Stimulated activated effector memory CD8-positive, alpha-beta T cell treated with anti-CD3 and anti-CD28 coated beads, Interleukin-12 subunit alpha, Interleukin-12 subunit beta, amount 100 ng/mL, for 72 hours (primary cell): ENCODE data around the gene OR4N2.
"Not testable (repeated sequence)": the region's sequence is repeated elsewhere in the genome, so short reads cannot be mapped to it uniquely, and the experiment has no call there.

Experiments used
- ATAC-seq: fragments of 150-1000 bp; cut with Tn5 transposase; 2 replicates; pipeline ENCODE4 v1.10.0; 2021
- DNase-seq, 2 donors: peaks; one replicate each; pipeline ENCODE4 v3.0.0; 2021 to 2022; ENCODE audit warnings: low spot score in 2 of 2
- H3K27ac Mint-ChIP-seq: one replicate; pipeline ENCODE4 v1.8.0; 2022; ENCODE audit warnings: mild to moderate bottlenecking, mixed read lengths
- H3K36me3 Mint-ChIP-seq: one replicate; pipeline ENCODE4 v1.8.0; 2022; ENCODE audit warnings: mild to moderate bottlenecking, mixed read lengths
- H3K4me1 Mint-ChIP-seq: one replicate; pipeline ENCODE4 v1.8.0; 2022; ENCODE audit warnings: mixed read lengths
- H3K4me3 Mint-ChIP-seq: one replicate; pipeline ENCODE4 v1.8.0; 2022; ENCODE audit warnings: mild to moderate bottlenecking, mixed read lengths
- H3K9me3 Mint-ChIP-seq: one replicate; pipeline ENCODE4 v1.8.0; 2022; ENCODE audit warnings: mixed read lengths

The OR4N2 gene

DNA sequence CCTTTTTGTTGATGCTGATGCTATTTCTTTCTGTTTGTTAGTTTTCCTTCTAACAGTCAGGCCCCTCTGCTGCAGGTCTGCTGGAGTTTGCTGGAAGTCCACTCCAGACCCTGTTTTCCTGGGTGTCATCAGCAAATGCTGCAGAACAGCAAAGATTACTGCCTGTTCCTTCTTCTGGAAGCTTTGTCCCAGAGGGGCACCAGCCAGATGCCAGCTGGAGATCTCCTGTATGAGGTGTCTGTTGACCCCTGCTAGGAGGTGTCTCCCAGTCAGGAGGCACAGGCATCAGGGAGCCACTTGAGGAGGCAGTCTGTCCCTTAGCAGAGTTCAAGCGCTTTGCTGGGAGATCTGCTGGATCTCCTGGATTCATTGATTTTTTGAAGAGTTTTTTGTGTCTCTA, 16.3 kb downstream of the OR4N2 start:
- H3K36me3 Mint-ChIP-seq, H3K27ac Mint-ChIP-seq, H3K4me3 Mint-ChIP-seq, H3K9me3 Mint-ChIP-seq, DNase-seq, H3K4me1 Mint-ChIP-seq, ATAC-seq: not testable (repeated sequence)

DNA sequence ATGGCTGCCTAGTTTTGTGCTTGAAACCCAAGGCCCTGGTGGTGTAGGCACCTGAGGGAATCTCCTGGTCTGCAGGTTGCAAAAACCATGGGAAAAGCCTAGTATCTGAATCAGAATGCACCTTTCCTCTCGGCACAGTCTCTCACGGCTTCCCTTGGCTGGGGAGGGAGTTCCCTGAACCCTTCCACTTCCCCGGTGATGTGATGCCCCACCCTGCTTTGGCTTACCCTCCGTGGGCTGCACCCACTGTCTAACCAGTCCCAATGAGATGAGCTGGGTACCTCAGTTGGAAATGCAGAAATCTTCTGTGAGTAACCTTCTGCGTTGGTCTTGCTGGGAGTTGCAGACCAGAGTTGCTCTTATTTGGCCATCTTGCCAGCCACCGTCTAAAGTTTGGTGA, 17.4 kb downstream of the OR4N2 start:
- H3K9me3 Mint-ChIP-seq, DNase-seq, H3K27ac Mint-ChIP-seq, H3K36me3 Mint-ChIP-seq, ATAC-seq, H3K4me1 Mint-ChIP-seq, H3K4me3 Mint-ChIP-seq: not testable (repeated sequence)

DNA sequence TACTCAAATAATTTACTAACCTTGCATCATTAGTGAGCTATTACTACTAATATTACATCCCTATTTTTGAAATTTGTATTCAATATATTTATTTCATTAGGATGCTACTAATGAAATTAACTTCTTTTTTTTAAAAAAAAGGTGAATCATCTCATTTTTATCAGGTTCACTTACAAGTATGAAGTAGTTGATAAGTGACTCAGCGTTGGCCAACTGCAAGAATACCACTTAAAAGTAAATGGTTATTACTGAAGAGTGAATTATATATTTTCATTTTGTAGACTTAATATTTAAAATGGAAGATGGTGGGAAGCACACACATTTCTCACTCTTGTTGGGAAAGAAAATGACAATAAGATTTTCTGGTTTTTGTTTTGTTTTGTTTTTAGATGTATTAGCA, 19.6 kb downstream of the OR4N2 start:
- no peak for DNase-seq
- H3K36me3 Mint-ChIP-seq, result no peaks in the 10 kb centered on the region
- no peak overlapping the region for H3K4me3 Mint-ChIP-seq
- ATAC-seq, result no peak
- H3K27ac Mint-ChIP-seq, result no peak overlapping the region
- H3K9me3 Mint-ChIP-seq, result peaks cover 7% of the 10 kb centered on the region
- H3K4me1 Mint-ChIP-seq, result no peaks in the 10 kb centered on the region

DNA sequence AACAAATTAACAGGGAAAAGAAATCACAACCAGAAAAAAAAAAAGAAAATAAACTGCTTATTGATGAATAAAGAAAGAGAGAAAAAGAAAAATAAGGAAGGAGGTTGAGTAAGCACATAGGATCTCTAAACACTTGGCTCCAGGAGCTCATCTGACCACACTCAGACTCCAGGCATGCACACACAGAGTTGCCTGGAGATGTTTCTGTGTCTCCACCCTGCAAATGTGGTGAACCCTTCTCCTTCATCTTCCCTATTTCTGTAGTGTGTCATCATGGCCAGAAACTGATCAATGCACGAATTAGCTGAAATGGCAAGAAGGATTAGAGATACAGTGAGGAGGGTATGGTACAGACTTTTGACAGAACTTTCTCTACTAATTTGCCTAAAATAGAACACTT, 20.2 kb downstream of the OR4N2 start:
- Mint-ChIP-seq H3K27ac (no peak overlapping the region), H3K4me1 (no peaks in the 10 kb centered on the region), H3K9me3 (peaks cover 7% of the 10 kb centered on the region), H3K36me3 (no peaks in the 10 kb centered on the region), H3K4me3 (no peak overlapping the region)
- ATAC-seq, result no peak
- no peak for DNase-seq

DNA sequence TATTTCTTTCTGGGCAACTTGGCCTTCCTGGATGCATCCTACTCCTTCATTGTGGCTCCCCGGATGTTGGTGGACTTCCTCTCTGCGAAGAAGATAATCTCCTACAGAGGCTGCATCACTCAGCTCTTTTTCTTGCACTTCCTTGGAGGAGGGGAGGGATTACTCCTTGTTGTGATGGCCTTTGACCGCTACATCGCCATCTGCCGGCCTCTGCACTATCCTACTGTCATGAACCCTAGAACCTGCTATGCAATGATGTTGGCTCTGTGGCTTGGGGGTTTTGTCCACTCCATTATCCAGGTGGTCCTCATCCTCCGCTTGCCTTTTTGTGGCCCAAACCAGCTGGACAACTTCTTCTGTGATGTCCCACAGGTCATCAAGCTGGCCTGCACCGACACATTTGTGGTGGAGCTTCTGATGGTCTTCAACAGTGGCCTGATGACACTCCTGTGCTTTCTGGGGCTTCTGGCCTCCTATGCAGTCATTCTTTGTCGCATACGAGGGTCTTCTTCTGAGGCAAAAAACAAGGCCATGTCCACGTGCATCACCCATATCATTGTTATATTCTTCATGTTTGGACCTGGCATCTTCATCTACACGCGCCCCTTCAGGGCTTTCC, 24.2 kb downstream of the OR4N2 start:
- H3K36me3 Mint-ChIP-seq, H3K4me1 Mint-ChIP-seq, ATAC-seq, DNase-seq, H3K4me3 Mint-ChIP-seq, H3K27ac Mint-ChIP-seq, H3K9me3 Mint-ChIP-seq: not testable (repeated sequence)

DNA sequence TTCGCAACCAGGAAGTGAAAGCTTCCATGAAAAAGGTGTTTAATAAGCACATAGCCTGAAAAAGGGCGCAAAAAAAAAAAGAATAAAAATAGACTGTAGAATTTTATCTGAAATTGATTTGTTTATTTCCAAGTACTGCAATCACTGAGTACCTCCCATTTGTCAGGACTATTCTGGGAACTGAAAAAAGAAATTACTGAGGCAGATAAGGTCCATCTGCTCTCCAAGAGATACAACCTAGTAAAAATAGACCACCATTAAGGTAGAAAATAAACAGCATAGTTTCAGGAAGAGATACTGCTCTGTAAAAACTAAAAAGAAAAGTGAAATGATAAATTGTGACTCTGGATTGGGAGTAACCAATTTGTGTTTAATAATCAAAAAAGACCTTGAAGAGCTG, 24.7 kb downstream of the OR4N2 start:
- Mint-ChIP-seq H3K4me1 (no peaks in the 10 kb centered on the region), H3K36me3 (no peaks in the 10 kb centered on the region), H3K27ac (no peak overlapping the region), H3K4me3 (no peak overlapping the region), H3K9me3 (no peaks in the 10 kb centered on the region)
- DNase-seq, result no peak
- ATAC-seq, result no peak

DNA sequence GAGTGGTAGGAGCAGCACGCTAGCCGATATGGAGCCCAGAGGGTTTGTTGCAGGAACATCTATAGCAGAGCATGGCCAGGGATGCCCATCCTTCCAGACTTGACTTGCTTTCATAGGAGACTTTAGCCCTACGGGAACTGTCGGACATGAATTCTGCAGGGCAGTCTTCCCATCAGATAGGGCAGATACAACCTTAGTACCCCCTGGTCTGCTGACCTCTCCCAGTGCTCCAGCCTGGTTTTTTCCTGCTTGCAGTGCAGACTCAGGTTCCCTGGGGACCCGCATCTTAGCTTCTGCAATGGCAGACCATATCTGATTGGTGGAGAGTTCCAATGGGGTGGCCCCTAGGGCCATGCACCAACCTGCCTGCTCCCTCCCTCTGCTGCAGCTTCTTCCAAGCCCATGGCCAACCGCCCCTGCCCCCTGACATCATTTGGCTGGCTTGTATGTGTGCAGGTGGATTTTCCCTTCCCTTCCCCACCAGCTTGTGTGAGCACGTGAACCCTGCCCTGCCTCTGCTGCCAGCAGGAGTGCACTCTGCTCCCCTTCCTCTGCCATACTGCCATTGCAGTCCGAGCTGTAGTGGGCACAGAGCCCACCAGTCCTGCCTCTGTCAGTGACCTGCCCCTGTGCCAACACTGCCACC, 30.8 kb downstream of the OR4N2 start:
- not testable (repeated sequence) for H3K9me3 Mint-ChIP-seq, H3K4me3 Mint-ChIP-seq, H3K36me3 Mint-ChIP-seq, H3K4me1 Mint-ChIP-seq, H3K27ac Mint-ChIP-seq, DNase-seq, ATAC-seq

DNA sequence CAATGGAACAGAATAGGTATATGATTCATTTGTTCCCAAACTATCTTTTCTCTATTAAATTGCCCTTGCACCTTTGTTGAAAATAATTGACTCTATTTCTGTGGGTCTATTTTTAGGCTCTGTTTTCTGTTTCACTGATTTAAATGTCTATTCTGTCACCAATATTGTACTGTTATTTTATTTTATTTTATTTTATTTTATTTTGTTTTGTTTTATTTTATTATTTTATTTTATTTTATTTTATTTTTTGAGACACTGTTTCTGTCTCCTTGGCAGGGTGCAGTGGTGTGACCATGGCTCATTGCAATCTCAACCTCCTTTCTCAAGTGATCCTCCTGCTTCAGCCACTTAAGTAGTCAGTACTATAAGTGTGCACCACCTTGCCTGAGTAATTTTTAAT, 34.9 kb downstream of the OR4N2 start:
- no peaks in the 10 kb centered on the region for H3K36me3 Mint-ChIP-seq
- no peaks in the 10 kb centered on the region for H3K9me3 Mint-ChIP-seq
- H3K4me3 Mint-ChIP-seq, result no peak overlapping the region
- H3K27ac Mint-ChIP-seq, result no peak overlapping the region
- ATAC-seq (no peak), DNase-seq (no peak)
- H3K4me1 Mint-ChIP-seq, result no peaks in the 10 kb centered on the region

DNA sequence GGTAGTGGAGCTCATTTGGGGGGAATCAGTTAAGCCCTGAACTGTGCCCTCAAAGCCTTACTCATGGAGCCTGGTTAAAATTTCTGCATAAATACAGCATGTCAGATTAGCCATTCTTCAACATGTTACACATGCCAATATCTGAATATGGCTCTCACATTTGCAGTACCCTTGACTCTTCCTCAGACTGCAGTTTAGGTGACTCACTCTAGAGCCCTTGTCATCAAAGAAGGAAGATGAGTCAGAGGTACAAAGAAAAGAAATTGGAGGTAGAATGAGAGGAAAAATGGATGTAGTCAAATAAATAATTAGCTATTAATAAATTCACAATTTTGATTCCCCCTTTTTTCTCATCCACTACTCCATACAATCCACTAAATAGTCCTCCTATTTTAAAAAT, 47.8 kb downstream of the OR4N2 start:
- DNase-seq (no peak), ATAC-seq (no peak)
- Mint-ChIP-seq H3K4me1 (no peaks in the 10 kb centered on the region), H3K27ac (no peak overlapping the region), H3K4me3 (no peak overlapping the region), H3K9me3 (no peaks in the 10 kb centered on the region), H3K36me3 (no peaks in the 10 kb centered on the region)

DNA sequence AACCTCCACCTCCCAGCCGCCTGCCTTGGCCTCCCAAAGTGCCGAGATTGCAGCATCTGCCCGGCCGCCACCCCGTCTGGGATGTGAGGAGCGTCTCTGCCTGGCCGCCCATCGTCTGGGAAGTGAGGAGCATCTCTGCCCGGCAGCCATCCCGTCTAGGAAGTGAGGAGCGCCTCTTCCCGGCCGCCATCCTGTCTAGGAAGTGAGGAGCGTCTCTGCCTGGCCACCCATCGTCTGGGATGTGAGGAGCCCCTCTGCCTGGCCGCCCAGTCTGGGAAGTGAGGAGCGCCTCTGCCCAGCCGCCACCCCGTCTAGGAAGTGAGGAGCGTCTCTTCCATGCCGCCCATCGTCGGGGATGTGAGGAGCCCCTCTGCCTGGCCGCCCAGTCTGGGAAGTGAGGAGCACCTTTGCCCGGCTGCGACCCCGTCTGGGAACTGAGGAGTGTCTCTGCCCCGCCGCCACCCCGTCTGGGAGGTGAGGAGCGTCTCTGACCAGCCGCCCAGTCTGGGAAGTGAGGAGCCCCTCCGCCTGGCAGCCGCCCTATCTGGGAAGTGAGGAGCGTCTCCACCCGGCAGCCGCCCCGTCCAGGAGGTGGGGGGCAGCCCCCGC, 62.6 kb downstream of the OR4N2 start:
- H3K9me3 Mint-ChIP-seq, H3K4me3 Mint-ChIP-seq, H3K36me3 Mint-ChIP-seq, H3K27ac Mint-ChIP-seq, DNase-seq, ATAC-seq, H3K4me1 Mint-ChIP-seq: not testable (repeated sequence)

DNA sequence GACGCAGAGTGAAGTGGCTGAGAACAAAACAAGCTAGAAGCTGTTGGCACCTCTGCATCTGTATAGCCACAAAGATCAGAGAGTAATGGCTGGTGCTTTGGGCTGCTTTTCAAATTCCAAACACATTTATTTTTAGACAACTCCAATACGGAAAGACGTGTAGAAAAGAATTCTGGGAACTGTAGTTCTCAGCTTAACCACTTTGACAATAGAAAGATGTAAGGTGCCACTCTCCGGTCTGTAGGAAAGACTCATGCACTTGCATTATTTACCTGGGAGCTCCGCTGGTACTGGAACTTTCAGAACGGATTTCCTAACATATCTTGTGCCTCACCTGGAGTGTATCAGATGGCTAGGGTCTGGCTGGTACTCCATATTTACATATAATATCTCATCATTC, 69.6 kb downstream of the OR4N2 start:
- H3K27ac Mint-ChIP-seq, result no peak overlapping the region
- DNase-seq (no peak), ATAC-seq (no peak)
- H3K4me1 Mint-ChIP-seq, result no peaks in the 10 kb centered on the region
- H3K9me3 Mint-ChIP-seq, result no peaks in the 10 kb centered on the region
- H3K36me3 Mint-ChIP-seq, result no peaks in the 10 kb centered on the region
- no peak overlapping the region for H3K4me3 Mint-ChIP-seq

DNA sequence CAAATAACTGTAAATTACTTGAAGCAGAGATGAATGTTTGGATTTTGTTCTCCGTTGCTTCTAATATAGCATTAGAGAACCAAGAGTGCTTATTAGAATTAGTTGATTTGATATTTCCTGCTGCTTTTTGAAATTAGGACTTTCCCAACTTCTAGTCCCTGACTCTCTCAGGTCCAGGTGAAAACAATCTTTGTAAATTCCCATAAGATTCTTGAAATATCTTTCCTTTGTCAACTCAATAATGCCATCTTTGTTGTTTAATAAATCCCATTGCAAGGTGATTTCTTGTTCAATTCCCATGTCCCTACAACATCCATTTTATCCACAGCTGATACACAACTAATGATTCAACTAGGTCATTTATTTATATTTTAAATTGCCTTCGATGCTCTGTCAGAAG, 71.3 kb downstream of the OR4N2 start, which contains the start of gene OR4K2:
TSS of gene OR4K2 (plus strand) at position 301 of the 400 bp plus-strand sequence. CDS start 1,126 bp downstream, outside the sequence.
- H3K36me3 Mint-ChIP-seq, result no peaks in the 10 kb centered on the region
- H3K9me3 Mint-ChIP-seq, result no peaks in the 10 kb centered on the region
- no peak within 1 kb of the TSS for H3K4me3 Mint-ChIP-seq
- H3K4me1 Mint-ChIP-seq, result no peaks in the 10 kb centered on the region
- DNase-seq (no peak), ATAC-seq (no peak)
- H3K27ac Mint-ChIP-seq, result no peak within 1 kb of the TSS

DNA sequence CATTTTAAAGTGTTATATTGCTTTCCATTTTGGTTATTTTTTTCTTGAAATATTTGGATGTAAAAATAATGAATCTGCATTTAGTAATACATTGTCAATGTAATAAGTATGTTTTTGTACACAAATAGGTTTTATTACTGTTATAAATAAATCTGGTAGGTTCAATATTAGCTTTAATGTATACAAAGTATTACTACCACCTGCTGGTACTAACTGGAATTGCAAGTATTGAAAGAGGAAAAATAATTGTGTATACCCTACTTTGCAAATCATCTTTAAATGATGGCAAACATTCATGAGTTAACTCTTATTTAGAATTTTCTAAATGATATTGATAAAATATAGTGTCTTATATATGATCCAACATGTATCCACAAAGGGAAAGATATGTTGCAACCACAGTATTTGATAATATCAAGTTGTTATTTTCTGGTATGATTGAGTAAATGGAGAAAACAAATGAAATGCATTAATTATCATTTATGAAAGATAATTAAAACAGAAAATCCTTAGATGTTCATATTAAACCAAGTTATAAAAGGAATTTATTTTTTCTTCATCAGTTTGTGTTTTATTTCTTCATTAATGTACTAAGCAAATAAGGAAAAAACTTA, 74.6 kb downstream of the OR4N2 start:
- H3K27ac Mint-ChIP-seq, result no peak overlapping the region
- no peak for ATAC-seq
- DNase-seq, result no peak
- no peak overlapping the region for H3K4me3 Mint-ChIP-seq
- H3K9me3 Mint-ChIP-seq, result no peaks in the 10 kb centered on the region
- H3K36me3 Mint-ChIP-seq, result no peaks in the 10 kb centered on the region
- H3K4me1 Mint-ChIP-seq, result no peaks in the 10 kb centered on the region
